ENCODE results near the gene RBP3. TPM values are rescaled to one million over a fixed set of nuclear protein-coding genes. Genes with fewer than 3 reads are reported as not detected.

The RBP3 gene
- total RNA-seq, 4 donors from 2014 or later: not detected

DNA sequence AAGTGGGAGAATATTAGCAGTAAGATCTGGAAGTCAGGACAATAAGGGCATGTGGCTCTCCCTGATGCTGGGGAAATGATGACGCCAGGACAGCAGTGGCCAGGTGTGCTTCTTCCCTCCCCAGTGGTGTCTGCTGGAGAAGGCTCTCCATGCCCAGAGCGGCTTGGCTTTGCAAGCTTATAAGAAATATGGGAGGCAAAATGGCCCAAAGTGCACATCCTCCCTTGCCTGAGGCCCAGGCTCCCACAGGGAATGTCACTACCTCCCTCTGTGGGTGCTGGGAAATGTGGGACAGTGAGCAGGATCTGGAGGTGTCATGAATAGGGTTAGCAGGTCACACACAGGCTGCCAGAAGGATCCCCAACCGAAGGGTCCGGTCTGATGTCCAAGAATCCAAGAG, 53.0 kb downstream of the RBP3 start:
- Histone ChIP-seq H3K4me3 (no peak overlapping the region), H3K36me3 (no peaks in the 10 kb centered on the region), H3K9me3 (no peaks in the 10 kb centered on the region), H3K4me1 (peaks cover 0 to 9% of the 10 kb centered on the region in 2 donors), H3K27ac (no peak overlapping the region), H3K27me3 (no peaks in the 10 kb centered on the region)
- intact Hi-C loops (cut with DNase I; ENCODE audit: low total_unique reads): no loop called here
- DNase-seq (no peak), ATAC-seq (no peak)
- no peak for TF ChIP-seq POLR2A (IDR thresholded peaks at IDR 0.05)
- TF ChIP-seq, protein P1, sequence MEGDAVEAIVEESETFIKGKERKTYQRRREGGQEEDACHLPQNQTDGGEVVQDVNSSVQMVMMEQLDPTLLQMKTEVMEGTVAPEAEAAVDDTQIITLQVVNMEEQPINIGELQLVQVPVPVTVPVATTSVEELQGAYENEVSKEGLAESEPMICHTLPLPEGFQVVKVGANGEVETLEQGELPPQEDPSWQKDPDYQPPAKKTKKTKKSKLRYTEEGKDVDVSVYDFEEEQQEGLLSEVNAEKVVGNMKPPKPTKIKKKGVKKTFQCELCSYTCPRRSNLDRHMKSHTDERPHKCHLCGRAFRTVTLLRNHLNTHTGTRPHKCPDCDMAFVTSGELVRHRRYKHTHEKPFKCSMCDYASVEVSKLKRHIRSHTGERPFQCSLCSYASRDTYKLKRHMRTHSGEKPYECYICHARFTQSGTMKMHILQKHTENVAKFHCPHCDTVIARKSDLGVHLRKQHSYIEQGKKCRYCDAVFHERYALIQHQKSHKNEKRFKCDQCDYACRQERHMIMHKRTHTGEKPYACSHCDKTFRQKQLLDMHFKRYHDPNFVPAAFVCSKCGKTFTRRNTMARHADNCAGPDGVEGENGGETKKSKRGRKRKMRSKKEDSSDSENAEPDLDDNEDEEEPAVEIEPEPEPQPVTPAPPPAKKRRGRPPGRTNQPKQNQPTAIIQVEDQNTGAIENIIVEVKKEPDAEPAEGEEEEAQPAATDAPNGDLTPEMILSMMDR (IDR thresholded peaks at IDR 0.05 in 4 of 5, conservative IDR thresholded peaks at IDR 0.05 in 1 of 5): no peak
- in situ Hi-C loops (cut with MboI; ENCODE audit: low sequenced_read_pairs in 4 of 4): no loop called here

DNA sequence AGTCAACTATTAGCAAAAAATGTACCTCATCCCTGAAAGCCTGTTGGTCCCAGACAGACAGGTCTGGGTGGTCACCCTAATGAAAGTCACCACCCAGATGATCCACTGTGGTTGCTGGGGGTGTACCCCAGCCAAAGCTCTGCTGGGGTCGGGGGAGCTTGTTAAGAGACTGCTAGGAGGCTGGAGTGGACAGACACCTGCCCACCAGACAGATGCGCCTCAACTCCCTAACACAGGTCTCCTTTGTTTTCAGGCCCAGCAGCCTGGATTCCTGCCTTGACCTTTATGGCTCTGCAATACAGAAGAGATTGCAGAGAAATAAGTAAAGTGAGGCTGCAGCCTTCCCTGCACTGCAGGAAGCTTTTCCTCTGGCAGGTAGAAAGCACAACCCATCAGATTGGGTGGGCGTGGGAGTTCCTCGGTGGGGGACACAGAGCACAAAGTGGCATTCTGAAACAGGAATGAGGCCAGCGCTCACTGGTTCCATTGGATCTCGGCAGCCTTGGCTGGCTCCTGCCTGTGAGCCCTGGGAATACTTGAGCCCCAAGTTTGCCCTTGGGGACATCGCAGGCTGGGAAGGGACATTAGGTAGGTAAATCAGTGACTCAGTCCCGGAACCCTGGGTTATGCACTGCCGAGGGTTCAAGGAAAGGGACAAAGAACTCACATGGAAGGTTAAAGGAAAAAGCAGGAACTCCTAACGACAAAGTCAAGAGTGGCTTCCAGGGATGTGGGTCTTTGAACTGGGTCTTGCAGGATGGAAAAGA, 53.9 kb downstream of the RBP3 start:
- intact Hi-C loops (cut with DNase I; ENCODE audit: low total_unique reads): no loop called here
- DNase-seq (no peak), ATAC-seq (no peak)
- in situ Hi-C loops (cut with MboI; ENCODE audit: low sequenced_read_pairs in 4 of 4): no loop called here
- peaks cover 0 to 9% of the 10 kb centered on the region in 2 donors for H3K4me1 ChIP-seq
- H3K27ac ChIP-seq: no peak overlapping the region
- no peaks in the 10 kb centered on the region for H3K9me3 ChIP-seq
- H3K36me3 ChIP-seq: no peaks in the 10 kb centered on the region
- H3K4me3 ChIP-seq: no peak overlapping the region
- H3K27me3 ChIP-seq: no peaks in the 10 kb centered on the region
- TF ChIP-seq, protein P1 (IDR thresholded peaks at IDR 0.05 in 4 of 5, conservative IDR thresholded peaks at IDR 0.05 in 1 of 5): no peak
- no peak for TF ChIP-seq POLR2A (IDR thresholded peaks at IDR 0.05)

DNA sequence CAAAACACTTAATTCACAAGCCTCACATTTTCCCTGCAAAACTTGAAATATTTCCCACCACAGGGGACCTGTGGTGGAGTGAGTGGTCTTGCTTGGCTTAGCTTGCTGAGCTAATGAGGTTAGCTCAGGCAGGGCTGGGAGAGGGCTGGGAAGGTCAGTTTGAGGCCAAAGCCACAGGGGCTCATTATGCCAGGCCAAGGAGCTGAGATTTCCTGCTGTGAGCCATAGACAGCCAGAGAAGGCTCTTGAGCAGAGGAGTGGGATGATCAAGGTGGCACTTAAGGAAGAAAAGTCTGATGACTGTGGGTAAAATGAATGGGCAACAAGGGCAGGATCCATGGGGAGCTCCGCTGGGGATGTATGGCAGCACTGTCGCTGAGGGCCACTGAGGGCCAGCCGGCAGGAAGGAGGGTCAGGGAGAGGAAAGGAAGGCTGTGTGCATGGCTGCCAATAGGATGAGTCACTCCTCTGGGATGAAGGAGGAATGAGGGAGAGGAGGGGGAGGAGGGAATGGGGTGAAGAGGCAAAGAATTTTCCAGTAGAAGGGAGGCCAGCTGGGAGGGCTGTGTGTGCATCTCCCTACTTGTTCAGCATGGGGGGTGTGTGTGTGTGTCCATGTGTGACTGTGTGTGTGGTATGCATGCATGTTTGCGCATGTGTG, 54.6 kb downstream of the RBP3 start:
- Histone ChIP-seq H3K9me3 (no peaks in the 10 kb centered on the region), H3K27me3 (no peaks in the 10 kb centered on the region), H3K4me1 (peaks cover 0 to 9% of the 10 kb centered on the region in 2 donors), H3K36me3 (no peaks in the 10 kb centered on the region), H3K27ac (no peak overlapping the region), H3K4me3 (no peak overlapping the region)
- TF ChIP-seq, protein P1 (IDR thresholded peaks at IDR 0.05 in 4 of 5, conservative IDR thresholded peaks at IDR 0.05 in 1 of 5): no peak
- TF ChIP-seq POLR2A (IDR thresholded peaks at IDR 0.05): no peak
- peak in 1 of 2 donors; percentile 47 for DNase-seq
- ATAC-seq: peak in 1 of 2 donors; percentile 72
- in situ Hi-C loops (cut with MboI; ENCODE audit: low sequenced_read_pairs in 4 of 4): no loop called here
- intact Hi-C loops (cut with DNase I; ENCODE audit: low total_unique reads): no loop called here

GRCh38 chr10:47403446-47404318, 55.5 kb downstream of the RBP3 start:
- no peak for ATAC-seq
- H3K9me3 ChIP-seq: no peaks in the 10 kb centered on the region
- no peaks in the 10 kb centered on the region for H3K36me3 ChIP-seq
- peaks cover 0 to 9% of the 10 kb centered on the region in 2 donors for H3K4me1 ChIP-seq
- no peak for DNase-seq
- in situ Hi-C loops (cut with MboI; ENCODE audit: low sequenced_read_pairs in 4 of 4): no loop called here
- intact Hi-C loops (cut with DNase I; ENCODE audit: low total_unique reads): no loop called here
- no peak overlapping the region for H3K4me3 ChIP-seq
- no peak overlapping the region for H3K27ac ChIP-seq
- H3K27me3 ChIP-seq: no peaks in the 10 kb centered on the region
- no peak for TF ChIP-seq POLR2A (IDR thresholded peaks at IDR 0.05)

- in situ Hi-C loops (cut with MboI; ENCODE audit: low sequenced_read_pairs in 4 of 4): no loop called here
- DNase-seq (no peak), ATAC-seq (no peak)
- no peaks in the 10 kb centered on the region for H3K9me3 ChIP-seq
- intact Hi-C loops (cut with DNase I; ENCODE audit: low total_unique reads): no loop called here
- no peaks in the 10 kb centered on the region for H3K36me3 ChIP-seq
- H3K4me1 ChIP-seq: peaks cover 0 to 9% of the 10 kb centered on the region in 2 donors
- no peak overlapping the region for H3K27ac ChIP-seq
- H3K27me3 ChIP-seq: no peaks in the 10 kb centered on the region
- TF ChIP-seq POLR2A (IDR thresholded peaks at IDR 0.05): no peak
- TF ChIP-seq, protein P1 (IDR thresholded peaks at IDR 0.05 in 4 of 5, conservative IDR thresholded peaks at IDR 0.05 in 1 of 5): no peak
- H3K4me3 ChIP-seq: no peak overlapping the region
Measured at GRCh38 chr10:47404446-47404845, 56.3 kb downstream of the RBP3 start.

All from gastrocnemius medialis (tissue), 4 donors.